Colon (tissue), 2 donors: Measurements from ENCODE around the gene PTPRD.

Experiments used
- FAIRE-seq: peaks from 2 replicates; lab custom pipeline; 2012; peaks lifted over from hg19 to GRCh38; lab: Jason Lieb, UNC
- donor health status: control.
- donor health status: control.

Gene PTPRD

DNA sequence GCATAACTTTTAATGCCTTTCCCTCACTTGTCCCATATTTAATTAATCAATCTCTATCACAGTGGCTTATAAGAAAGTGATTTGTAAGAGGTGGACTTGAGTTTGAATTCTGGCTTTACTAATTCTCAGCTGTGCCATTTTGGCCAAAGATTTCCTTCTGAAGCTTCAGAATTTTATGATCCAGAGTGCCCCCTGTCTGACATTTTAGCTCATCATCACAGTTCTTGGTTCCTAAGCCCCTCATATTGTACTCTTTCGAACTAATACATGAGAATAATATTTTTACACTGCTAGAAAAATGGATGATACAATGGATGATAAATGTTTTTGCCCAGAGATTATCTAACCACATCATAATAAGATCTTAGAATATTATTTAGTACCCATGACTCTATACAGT, 1014.1 kb downstream of the PTPRD start:
- no peak for FAIRE-seq

DNA sequence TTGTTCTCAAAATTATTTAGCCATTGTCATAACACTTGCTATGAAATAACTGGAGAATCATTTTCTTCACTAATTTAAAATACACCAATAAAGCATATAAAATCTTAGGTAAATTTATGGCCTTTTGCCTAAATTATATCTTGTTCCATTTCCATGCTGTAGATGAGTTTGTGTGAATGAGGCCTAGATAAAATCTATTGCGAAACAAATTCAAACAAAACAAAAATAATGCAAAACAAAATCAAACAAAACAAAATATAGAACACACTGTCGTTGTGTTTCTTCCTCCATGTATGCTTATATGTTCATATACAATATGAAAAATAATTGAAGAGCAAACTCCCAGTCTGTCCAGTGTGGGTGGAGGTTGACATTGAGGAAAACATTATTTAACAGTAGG, 1020.7 kb downstream of the PTPRD start:
- no peak for FAIRE-seq

DNA sequence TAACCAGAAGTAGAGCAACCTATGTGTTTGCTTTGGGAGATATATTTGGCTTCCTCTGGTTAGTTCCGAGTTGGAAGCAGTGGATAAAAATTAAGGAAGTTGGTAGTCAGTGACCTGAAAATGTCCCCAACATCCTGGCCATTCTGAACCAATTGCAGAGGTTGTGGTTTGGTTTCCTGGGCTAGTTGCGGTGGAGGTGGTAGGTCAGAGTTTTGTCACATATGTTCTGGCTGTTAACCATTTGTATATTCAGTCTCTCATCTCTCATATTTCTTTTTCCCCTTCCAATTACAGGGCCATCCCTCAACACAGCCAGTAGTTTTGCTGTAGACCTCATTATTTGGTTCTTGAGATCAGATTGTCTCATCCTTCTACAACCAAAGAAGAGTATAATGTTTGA, 1026.9 kb downstream of the PTPRD start:
- FAIRE-seq = no peak

DNA sequence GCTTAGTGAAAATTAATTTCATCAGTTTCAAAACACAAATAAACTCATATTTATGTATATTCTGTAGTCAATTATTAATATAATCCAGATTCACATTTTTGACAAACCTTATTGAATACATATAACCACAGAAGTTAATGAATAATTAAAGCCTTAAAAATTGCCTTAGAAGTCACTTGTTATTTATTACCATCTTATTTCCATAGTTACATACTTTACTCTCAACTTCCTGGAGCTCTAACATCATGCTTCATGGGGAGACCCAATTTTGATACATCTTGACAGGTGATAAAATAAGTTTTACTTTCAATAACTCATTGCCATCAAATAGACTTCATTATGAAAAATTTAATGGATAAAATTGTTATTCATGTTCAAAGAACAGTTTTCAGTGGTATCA, 1038.7 kb downstream of the PTPRD start:
- FAIRE-seq = no peak

DNA sequence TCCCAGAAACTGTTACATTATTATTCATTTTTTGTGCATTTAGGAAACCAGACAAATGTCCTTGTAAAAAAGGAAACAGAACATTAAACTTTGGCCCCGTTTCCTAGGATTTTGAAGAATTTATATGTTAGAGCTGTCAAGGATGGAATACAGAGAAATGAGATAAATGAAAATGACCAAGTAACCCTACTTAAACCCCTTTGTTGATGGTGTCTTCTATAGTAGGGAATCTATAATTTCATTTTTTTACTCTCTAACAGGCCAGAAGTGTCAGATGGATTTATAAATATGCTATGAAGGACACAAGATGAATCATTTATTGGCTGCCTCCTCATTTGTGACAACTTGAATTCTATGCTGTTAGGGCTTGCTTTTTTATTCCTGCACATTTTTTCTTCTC, 1047.1 kb downstream of the PTPRD start:
- FAIRE-seq = no peak

DNA sequence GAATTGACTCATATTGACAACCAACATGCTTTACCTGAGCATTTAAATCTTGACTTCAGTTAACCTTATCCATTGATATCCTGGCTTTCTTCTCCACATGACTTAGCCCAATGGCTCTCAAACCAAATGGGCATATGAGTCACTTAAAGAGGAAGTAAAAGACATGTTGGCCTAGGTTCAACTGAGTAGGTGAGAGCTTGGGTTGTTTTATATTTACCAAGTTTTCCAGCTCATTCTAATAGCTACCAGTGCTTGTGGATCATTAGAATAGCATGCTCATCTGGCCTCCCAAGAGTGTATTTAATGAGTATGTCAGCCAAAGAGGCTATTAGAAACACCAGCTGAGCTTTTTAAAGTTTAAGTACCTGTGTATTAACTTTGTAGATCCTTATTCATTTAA, 1049.0 kb downstream of the PTPRD start:
- no peak for FAIRE-seq

DNA sequence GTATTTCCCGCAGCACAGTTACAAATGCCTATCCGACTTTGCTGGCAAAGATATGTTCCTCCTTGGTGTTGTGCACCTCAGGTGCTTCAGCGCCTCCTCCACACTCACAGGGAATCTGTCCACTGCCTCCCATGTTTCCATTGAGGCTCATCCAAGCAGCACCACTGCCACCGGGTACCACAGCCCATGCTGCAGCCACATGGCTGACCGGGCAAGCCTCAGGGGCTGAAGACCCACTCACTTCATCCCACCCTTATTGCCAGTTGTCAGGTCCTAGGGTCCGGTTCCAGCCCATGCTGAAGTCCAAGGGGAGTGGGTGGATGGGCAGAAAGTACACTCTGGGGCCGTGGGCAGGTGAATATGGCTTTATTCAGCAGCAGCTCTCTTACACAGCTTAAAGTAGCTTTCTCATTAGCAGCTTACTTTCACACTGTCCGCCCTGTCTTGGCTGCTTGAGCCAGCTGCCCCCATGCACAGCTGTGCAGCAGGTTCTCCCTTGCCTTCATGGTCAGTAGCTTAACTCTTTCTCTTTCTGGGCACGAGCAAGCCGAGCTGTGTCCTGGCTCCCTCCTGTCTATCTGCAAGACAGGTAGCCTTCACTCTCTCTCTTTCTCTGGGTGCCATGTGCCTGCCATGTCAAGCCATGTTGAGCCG, 1052.3 kb downstream of the PTPRD start:
- FAIRE-seq = no peak

DNA sequence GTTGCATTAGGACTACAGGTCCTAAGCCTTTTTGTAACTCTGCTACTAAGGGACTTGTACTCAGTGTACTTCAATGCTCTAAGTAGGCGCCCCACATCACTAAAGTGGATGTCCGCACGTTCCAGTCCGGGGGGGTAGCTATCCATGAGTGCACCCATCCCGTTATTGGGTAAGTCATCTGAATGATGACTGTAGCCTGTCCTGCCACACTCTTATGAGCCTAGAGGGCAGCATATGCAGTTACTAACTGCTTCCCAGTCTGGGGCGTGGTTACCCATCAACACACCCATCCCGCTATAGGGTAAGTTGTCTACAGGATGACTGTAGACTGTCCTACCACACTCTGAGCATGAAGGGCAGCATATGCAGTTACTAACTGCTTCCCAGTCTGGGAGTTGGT, 1053.9 kb downstream of the PTPRD start:
- no peak for FAIRE-seq

DNA sequence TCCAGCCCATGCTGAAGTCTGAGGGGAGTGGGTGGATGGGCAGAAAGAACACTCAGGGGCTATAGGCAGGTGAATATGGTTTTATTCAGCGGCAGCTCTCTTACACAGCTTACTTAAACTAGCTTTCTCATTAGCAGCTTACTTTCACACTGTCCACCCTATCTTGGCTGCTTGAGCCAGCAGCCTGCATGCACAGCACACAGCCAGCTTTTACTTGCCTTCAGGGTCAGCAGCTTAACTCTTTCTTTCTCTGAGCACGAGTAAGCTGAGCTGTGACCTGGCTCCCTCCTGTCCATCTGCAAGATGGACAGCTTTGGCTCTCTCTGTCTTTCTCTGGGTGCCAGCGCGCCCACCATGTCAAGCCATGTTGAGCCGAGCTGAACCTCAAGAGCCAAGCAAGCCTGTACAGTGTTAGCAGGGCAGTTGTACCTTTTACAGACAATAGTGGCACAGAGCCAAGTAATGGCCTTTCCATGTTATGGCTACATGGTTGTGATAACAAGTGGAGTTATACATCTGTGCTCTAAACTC, 1054.9 kb downstream of the PTPRD start:
- FAIRE-seq = no peak

DNA sequence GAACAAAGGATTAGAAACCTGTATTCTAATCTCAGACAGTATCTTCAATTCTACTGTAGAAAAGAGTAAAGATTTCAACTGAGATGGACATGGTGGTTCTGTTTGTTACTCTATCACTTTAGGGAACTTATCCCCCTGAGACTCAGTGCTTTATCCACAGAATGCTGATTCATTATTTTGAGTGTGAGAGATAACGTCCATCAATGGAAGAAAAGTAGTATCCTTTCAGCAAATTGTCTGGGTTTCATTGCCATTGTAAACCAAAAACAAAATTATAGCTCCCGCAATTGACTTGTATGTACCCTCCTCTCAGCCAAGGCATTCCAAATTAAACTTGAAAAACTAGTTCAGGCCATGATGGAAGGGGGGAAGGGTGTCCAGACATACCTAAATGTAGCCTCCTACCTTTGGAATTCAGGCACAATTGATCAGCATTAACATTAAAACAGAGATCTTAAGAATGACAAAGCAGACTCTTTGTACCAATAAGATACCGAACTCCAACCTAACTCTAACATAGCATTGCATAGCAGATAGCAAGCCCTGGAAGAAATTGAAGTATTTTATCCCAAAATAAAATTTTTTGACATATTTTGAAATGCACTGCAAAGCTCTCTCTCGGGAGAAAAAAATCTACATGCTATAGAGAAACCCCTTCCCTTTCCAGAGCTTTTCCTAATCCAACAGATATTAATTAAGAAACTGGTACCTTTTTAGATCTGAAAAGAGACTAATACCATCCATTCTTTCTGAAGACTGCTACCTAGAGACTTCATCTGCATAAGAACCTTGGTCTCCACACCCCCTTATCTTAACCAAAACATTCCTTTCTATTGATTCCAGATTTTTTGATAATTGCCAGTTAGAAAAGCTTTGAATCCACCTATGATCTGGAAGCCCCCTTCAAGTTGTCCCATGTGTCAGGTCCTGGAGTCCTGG, 1055.7 kb downstream of the PTPRD start:
- FAIRE-seq = no peak

DNA sequence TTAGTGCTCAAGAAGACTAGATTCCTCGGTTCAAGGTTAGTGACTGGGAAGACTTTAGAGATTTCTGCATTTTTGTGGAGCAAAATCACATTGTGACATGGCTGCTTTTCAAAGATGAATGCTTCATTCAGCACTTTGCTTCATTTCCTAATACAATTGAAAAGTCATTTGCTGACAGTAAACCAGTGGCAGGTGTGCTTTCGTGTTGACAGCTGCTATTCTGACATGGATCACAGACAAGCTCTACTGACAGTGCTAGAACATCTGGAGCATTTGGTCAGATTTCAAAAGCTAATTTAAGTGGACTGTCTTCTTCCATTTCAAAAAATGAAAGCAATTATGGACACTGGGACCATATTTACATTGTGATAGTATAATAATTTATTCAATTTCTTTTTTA, 1060.1 kb downstream of the PTPRD start:
- FAIRE-seq = no peak

DNA sequence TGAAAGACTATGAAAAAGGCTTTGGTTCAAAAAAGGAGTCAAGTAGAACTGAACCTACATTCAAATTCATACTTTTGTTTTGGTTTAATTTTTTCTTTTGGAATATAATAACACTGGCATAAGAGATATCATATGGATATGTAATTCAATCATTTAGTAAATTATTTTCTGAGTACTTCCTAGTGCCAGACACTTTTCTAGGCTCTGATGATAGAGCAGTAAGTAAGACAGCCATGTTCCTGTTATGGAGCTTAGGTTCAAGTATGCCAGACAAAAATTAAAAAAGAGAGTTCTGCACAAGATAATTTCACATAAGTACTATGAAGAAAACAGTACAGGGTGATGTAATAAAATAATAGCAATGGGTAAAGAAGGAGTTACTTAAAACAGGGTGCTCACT, 1074.0 kb downstream of the PTPRD start:
- no peak for FAIRE-seq

DNA sequence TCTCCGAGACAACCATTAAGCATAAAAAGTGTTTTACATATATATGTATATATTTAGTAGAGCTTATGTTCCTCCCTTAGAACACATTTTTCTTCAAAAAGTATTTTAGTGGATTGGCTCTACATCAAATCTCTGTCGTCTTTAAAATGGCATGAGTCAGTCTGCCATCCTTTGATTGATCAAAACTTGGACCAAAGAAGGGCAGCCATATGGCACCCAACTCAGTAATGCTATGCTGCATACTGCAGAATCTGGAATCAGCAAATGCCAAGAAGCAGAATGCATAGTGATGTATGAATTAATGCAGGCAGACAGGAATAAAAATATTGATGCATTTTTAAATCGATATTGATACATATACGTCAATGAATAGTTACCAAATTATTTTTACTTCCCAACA, 1074.4 kb downstream of the PTPRD start:
- FAIRE-seq = no peak

DNA sequence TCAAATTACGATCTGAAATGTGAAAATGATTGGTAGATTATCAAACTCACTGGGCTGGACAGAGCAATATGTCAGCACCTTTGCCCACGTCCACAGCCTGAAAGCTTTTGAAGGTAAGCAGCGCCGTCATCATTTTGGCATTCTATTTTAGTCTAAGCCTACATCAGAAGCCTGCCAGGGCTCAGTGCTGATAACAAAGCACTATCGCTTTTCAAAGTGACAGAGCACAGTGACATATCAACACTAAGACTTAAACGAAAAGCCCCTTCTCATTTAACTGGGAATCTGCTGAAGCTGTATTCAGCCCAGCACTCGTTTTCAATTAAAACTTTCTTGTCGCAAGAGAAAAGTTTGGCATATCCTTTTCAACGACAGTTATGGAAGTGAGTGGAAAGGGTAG, 1076.3 kb downstream of the PTPRD start:
- FAIRE-seq = no peak

DNA sequence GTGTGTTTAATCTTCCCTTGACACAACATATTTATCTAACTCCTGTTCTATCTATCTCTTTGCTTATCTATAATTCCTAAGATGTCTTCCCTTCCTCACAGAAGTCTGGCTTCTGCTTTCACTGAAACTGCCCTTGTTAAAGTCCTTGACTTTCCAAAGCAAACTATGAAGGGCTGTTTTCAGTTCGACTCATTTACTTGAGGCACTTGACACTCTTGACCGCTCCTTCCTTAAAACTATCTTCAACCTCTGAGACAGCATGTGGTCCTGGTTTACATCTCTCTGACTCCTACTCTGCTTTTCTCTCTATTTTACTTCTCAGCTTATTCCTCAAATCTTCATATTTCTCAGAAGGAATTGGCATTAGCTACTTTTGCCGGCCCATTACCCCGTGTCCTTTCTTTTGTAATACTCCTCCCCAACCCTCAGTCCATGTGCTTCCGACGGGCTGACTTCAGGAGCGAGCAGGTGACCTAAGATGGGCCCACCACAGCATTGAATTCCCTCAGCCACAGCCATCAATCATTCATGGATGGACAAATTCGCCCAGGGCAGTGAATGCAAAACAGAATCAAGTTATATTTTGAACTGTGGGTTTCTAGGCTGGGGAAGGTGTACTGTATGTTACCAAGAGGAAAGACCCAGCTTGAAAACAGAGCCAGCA, 1089.2 kb downstream of the PTPRD start:
- no peak for FAIRE-seq

DNA sequence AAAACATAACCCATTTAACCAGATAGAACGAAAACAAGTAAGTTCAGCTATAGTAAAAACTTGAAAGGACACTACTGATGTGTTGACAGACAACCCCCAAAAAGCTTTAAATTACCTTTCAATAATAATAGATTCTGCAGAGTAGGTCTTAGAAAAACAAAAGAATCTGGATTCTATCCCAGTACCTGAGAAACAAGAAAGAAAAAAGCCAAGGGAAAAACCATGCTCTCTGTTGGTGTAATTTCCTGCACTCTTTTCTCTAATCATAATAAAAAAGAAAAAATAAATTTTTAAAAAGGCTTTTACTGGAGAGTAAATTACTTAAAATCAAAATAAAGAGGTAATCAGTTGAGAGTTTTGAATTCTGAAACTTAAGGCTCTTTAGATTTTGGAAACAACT, 1090.4 kb downstream of the PTPRD start:
- FAIRE-seq = no peak

DNA sequence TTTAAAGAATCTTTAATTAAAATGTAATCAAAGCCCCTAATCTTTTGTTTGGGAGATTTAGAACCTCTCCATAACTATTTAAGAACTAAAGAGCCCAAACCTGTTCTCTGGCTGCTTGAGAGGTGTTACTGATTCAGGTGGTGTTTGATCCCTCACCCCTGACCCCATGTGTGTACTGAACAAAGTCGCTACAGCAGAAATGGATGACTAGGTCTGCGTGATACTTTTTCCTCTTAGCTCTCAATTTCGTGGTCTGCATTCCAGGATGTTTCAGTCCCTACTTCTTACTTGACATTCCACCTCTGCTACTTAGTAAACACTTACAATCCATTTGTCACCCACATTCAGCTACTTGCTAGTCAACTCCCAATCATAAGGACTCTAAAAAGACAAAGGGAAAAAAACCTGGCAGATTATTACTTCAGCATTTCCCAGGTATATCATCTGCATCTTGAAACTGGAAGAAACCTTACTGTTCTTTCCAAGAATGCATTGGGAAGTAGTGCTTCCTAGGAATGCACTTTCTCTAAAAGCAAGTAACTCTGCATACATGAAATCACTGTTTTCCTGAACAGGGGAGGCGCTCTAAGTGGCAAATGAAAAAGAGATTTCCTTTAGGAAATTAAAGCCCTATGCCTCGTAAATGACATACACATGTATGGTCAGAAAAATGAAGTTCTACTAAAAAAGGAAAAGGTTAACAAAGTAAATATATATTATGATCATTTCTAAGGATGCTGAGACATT, 1091.6 kb downstream of the PTPRD start:
- FAIRE-seq = no peak

DNA sequence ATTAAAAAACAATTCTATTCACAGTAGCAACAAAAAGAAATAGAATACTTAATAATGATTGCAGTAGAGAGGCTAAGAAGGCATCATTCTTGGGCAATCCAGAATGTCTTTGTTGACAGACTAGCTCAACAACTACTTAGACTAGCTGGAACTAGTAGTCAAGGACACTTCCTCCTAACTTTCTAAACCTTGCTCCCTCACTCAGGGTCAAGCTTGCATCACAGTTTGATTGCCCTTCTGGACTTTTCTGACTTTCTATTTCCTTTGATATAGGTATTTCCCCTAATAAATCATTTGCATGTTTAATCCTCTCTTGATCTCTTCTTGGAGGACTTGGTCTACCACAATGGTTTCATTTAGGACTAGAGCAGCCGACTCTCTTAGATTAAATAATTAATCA, 1107.9 kb downstream of the PTPRD start:
- FAIRE-seq = no peak

DNA sequence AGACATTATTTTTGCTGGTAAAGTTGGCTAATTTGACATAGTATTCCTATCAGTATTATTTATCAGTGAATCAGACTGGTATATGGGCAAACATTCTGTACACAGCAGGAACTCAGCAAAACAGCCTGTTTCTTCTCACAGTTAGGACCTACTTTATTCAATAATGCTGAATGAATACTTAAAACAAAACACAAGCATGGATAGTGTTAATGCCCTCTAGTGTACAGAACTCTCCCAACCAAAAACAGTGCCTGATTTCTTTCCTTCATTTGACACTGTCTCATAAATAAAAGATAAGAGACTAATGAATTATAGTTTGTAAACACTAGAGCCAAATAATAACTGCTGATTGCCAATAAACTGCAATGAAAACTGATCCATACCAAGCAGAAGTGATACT, 1113.3 kb downstream of the PTPRD start:
- FAIRE-seq = no peak

DNA sequence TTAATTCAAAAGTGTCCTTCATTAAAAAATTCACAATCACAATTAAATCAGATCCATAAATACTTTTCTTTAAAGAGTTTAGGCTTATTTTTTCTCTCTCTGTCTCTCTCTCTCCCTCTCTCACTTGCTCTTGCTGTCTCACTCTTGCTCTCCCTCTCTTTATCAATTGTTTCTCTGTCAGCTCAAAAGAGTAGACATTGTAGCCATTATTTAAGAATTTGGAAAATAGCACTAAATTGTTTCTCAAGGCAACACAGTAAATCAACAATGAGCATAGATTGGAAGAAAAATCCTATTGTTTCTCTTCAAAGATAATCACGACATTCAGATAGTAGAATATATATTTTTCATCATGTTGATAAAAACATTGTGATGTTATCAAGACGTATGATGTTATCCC, 1114.0 kb downstream of the PTPRD start:
- FAIRE-seq = no peak

DNA sequence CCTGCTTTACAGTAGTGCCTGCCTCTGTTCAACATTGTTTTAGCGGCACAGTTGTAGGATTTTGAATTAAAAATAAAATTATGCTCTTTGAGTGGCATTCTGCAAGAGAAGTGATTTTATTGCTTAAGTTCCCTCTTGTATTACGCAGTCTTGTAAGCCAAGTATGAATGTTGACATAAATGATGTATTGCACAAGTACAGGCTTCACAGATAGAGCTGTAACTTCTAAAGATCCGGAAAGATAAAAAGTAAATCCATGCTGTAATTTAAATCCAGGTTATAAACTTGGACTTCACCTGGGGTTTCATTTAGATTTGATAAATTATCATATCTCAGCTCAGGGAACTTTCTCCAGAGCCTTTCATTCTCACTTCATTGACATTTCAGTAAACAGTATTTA, 1114.7 kb downstream of the PTPRD start:
- no peak for FAIRE-seq

DNA sequence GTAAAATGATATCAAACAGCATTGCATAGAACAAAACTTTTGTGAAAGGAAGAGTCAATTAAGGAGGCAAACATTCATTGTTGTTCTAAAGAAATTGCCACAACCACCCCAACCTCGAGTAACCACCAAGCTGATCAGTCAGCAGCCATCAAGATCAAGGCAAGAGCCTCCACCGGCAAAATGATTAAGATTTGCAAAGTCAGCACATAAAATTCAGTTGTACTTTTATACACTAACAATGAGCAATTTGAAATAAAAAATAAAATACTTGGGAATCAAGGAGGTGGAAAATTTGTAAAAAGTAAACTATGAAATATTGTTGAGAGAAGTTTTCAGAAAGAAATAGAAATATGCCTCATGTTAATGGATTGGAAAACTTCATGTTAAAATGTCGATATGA, 1118.5 kb downstream of the PTPRD start:
- FAIRE-seq = no peak
